Mesendoderm (in vitro differentiated cells): ENCODE results near the gene SCN8A.
"Not testable (repeated sequence)": the region's sequence is repeated elsewhere in the genome, so short reads cannot be mapped to it uniquely, and the experiment has no call there.

Experiments used
- DNase-seq: peaks from one replicate; pipeline ENCODE4 v3.0.0; 2013
- H2AK5ac ChIP-seq: 2 replicates; pipeline ENCODE4 v1.6.1; 2013; ENCODE audit warnings: low read length, inconsistent platforms
- H2BK120ac ChIP-seq: 2 replicates; pipeline ENCODE4 v1.6.1; 2013; ENCODE audit warnings: low read depth, mild to moderate bottlenecking, low read length, moderate library complexity, mixed read lengths
- H2BK15ac ChIP-seq: replicated peaks from 2 replicates; pipeline ENCODE4 v1.6.1; 2013; ENCODE audit warnings: low read depth, mild to moderate bottlenecking, moderate library complexity
- H2BK5ac ChIP-seq: 2 replicates; pipeline ENCODE4 v1.6.1; 2013; ENCODE audit warnings: low read length, inconsistent platforms
- H3K18ac ChIP-seq: 2 replicates; pipeline ENCODE4 v1.6.1; 2013; ENCODE audit warnings: mild to moderate bottlenecking, low read length, mixed read lengths
- H3K23ac ChIP-seq: one replicate; pipeline ENCODE4 v1.6.1; 2013; ENCODE audit warnings: low read length
- H3K27ac ChIP-seq: 2 replicates; pipeline ENCODE4 v1.5.1; 2013; ENCODE audit warnings: low read depth, mild to moderate bottlenecking, inconsistent platforms, low read length, moderate library complexity
- H3K27me3 ChIP-seq: 2 replicates; pipeline ENCODE4 v1.6.1; 2013; ENCODE audit warnings: low read length, control low read depth, mild to moderate bottlenecking, inconsistent platforms; ENCODE audit not compliant: insufficient read depth, poor library complexity
- H3K36me3 ChIP-seq: 2 replicates; pipeline ENCODE4 v1.6.1; 2013; ENCODE audit warnings: low read length, inconsistent platforms; ENCODE audit not compliant: control insufficient read depth, insufficient read depth
- H3K4ac ChIP-seq: one replicate; pipeline ENCODE4 v1.6.1; 2013; ENCODE audit warnings: low read depth, mild to moderate bottlenecking, low read length, moderate library complexity
- H3K4me1 ChIP-seq: 2 replicates; pipeline ENCODE4 v1.6.1; 2013; ENCODE audit warnings: low read depth, low read length, inconsistent platforms; ENCODE audit not compliant: control insufficient read depth
- H3K4me2 ChIP-seq: 2 replicates; pipeline ENCODE4 v1.6.1; 2013; ENCODE audit warnings: low read length
- H3K4me3 ChIP-seq: 2 replicates; pipeline ENCODE4 v1.5.1; 2013; ENCODE audit warnings: mild to moderate bottlenecking, low read length
- H3K56ac ChIP-seq: one replicate; pipeline ENCODE4 v1.6.1; 2013; ENCODE audit warnings: low read length
- H3K79me1 ChIP-seq: 2 replicates; pipeline ENCODE4 v1.6.1; 2013; ENCODE audit warnings: low read length, inconsistent platforms
- H3K79me2 ChIP-seq: 2 replicates; pipeline ENCODE4 v1.6.1; 2013; ENCODE audit warnings: mild to moderate bottlenecking, low read length; ENCODE audit not compliant: control insufficient read depth, insufficient read depth
- H3K9ac ChIP-seq: 2 replicates; pipeline ENCODE4 v1.6.1; 2013; ENCODE audit warnings: low read length, inconsistent platforms
- H4K5ac ChIP-seq: one replicate; pipeline ENCODE4 v1.6.1; 2013; ENCODE audit warnings: low read length
- H4K8ac ChIP-seq: one replicate; pipeline ENCODE4 v1.6.1; 2013; ENCODE audit warnings: low read depth, mild to moderate bottlenecking, control low read depth, low read length, moderate library complexity
- WGBS: extraction: QIAGEN DNeasy Blood & Tissue Kit; methylation state at CpG from one replicate; pipeline ENCODE4 v1.1.7; 2013; ENCODE audit warnings: low lambda C conversion rate, missing lambda C conversion rate; ENCODE audit not compliant: insufficient coverage; ENCODE audit errors: extremely low coverage; 5-methylcytosine and 5-hydroxymethylcytosine counted together

Gene SCN8A

DNA sequence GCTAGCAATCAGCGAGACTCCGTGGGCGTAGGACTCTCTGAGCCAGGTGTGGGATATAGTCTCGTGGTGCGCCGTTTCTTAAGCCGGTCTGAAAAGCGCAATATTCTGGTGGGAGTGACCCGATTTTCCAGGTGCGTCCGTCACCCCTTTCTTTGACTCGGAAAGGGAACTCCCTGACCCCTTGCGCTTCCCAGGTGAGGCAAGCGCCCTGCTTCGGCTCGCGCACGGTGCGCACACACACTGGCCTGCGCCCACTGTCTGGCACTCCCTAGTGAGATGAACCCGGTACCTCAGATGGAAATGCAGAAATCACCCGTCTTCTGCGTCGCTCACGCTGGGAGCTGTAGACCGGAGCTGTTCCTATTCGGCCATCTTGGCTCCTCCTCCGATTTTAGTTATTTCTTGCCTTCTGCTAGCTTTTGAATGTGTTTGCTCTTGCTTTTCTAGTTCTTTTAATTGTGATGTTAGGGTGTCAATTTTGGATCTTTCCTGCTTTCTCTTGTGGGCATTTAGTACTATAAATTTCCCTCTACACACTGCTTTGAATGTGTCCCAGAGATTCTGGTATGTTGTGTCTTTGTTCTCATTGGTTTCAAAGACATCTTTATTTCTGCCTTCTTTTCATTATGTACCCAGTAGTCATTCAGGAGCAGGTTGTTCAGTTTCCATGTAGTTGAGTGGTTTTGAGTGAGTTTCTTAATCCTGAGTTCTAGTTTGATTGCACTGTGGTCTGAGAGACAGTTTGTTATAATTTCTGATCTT, 22.6 kb upstream of the SCN8A start:
- H3K4me2 ChIP-seq, H3K4ac ChIP-seq, H3K23ac ChIP-seq, H3K4me1 ChIP-seq, H2AK5ac ChIP-seq, H3K79me1 ChIP-seq, H3K27ac ChIP-seq, H3K27me3 ChIP-seq, H2BK15ac ChIP-seq, H3K9ac ChIP-seq, H4K8ac ChIP-seq, H3K56ac ChIP-seq, H3K4me3 ChIP-seq, H4K5ac ChIP-seq, DNase-seq, H2BK5ac ChIP-seq, H3K36me3 ChIP-seq, H2BK120ac ChIP-seq, H3K18ac ChIP-seq, H3K79me2 ChIP-seq: not testable (repeated sequence)
- no CpG with 5 or more reads among the region's 28 CpGs for WGBS

DNA sequence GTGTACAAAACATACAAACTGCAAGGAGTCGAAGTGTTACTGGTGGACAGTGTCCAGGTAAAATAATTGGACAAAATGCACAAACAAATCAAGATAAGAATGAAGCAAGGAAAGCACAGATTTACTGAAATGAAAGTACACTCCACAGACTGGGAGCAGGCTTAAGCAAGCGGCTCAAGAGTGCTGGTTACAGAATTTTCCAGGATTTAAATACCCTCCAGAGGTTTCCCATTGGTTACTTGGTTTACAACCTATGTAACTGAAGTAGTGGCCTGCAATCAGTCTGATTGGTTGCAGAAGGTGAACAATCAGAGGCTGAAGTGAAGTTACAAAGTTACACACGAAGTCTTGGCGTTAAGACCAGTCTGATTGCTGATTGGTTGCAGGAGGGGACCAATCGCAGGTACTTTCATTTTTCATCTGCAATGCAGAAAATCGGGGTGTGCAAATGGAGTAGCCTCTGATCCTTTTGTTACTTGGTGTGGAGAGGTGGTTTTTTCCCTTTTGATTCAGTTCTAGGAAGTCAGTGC, 11.6 kb upstream of the SCN8A start:
- Histone ChIP-seq H3K23ac (no peak overlapping the region), H2BK15ac (no peak overlapping the region)
- no CpG with 5 or more reads among the region's 6 CpGs for WGBS

DNA sequence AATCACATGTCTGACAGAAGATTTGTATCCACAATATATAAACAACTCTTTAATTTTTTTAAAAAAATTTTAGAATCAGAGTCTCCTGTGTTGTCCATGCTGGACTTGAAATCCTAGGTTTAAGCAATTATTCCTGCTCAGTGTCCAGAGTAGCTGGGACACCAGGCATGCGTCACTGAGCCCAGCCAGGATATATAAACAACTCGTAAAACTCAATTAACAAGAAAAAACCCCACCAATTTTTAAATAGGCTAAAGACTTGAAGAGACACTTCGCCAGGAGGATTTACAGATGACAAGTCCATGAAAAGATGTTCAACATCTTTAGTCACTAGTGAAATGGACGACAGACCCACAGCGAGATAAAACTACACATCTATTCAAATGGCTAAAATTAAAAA, 2.0 kb upstream of the SCN8A start:
- no peak overlapping the region for H3K23ac ChIP-seq
- no peak overlapping the region for H2BK120ac ChIP-seq
- no peaks in the 10 kb centered on the region for H3K36me3 ChIP-seq
- no peaks in the 10 kb centered on the region for H3K4me1 ChIP-seq
- H3K27ac ChIP-seq, result no peak overlapping the region
- H2BK5ac ChIP-seq, result no peak overlapping the region
- no peak overlapping the region for H4K8ac ChIP-seq
- no CpG with 5 or more reads among the region's 5 CpGs for WGBS
- no peak overlapping the region for H4K5ac ChIP-seq
- no peak overlapping the region for H2BK15ac ChIP-seq
- H3K79me2 ChIP-seq, result peaks cover 2% of the 10 kb centered on the region
- no peaks in the 10 kb centered on the region for H3K27me3 ChIP-seq
- H2AK5ac ChIP-seq, result no peak overlapping the region
- no peak for DNase-seq
- peaks cover 4% of the 10 kb centered on the region for H3K79me1 ChIP-seq
- no peak overlapping the region for H3K18ac ChIP-seq
- no peak overlapping the region for H3K56ac ChIP-seq
- no peak overlapping the region for H3K4me3 ChIP-seq
- H3K4me2 ChIP-seq, result no peak overlapping the region
- no peak overlapping the region for H3K9ac ChIP-seq
- H3K4ac ChIP-seq, result no peak overlapping the region

More for the DNA sequence above, 11.6 kb upstream of the SCN8A start:
- no peak overlapping the region for H4K8ac ChIP-seq
- no peak overlapping the region for H2AK5ac ChIP-seq
- H3K27me3 ChIP-seq, result no peaks in the 10 kb centered on the region
- H3K4me2 ChIP-seq, result no peak overlapping the region
- no peak overlapping the region for H2BK5ac ChIP-seq
- no peak overlapping the region for H2BK120ac ChIP-seq
- H3K56ac ChIP-seq, result no peak overlapping the region
- H3K4me1 ChIP-seq, result no peaks in the 10 kb centered on the region
- no peak overlapping the region for H4K5ac ChIP-seq
- no peak for DNase-seq
- H3K27ac ChIP-seq, result no peak overlapping the region
- H3K4me3 ChIP-seq, result no peak overlapping the region
- no peak overlapping the region for H3K18ac ChIP-seq
- H3K79me2 ChIP-seq, result no peaks in the 10 kb centered on the region
- H3K9ac ChIP-seq, result no peak overlapping the region
- no peak overlapping the region for H3K4ac ChIP-seq
- no peaks in the 10 kb centered on the region for H3K36me3 ChIP-seq
- no peaks in the 10 kb centered on the region for H3K79me1 ChIP-seq

- no peak overlapping the region for H3K27ac ChIP-seq
- peaks cover 4% of the 10 kb centered on the region for H3K79me1 ChIP-seq
- no peak for DNase-seq
- no peaks in the 10 kb centered on the region for H3K27me3 ChIP-seq
- peaks cover 2% of the 10 kb centered on the region for H3K79me2 ChIP-seq
- no peak overlapping the region for H2BK5ac ChIP-seq
- H3K18ac ChIP-seq, result no peak overlapping the region
- no CpG with 5 or more reads among the region's 13 CpGs for WGBS
- H4K8ac ChIP-seq, result no peak overlapping the region
- H3K56ac ChIP-seq, result no peak overlapping the region
- H3K9ac ChIP-seq, result no peak overlapping the region
- no peaks in the 10 kb centered on the region for H3K4me1 ChIP-seq
- H2AK5ac ChIP-seq, result no peak overlapping the region
- H3K4ac ChIP-seq, result no peak overlapping the region
- H4K5ac ChIP-seq, result no peak overlapping the region
- H3K23ac ChIP-seq, result no peak overlapping the region
- no peaks in the 10 kb centered on the region for H3K36me3 ChIP-seq
- no peak overlapping the region for H3K4me3 ChIP-seq
- no peak overlapping the region for H2BK15ac ChIP-seq
- no peak overlapping the region for H2BK120ac ChIP-seq
- no peak overlapping the region for H3K4me2 ChIP-seq
These were observed 1.4 kb upstream of the SCN8A start for GRCh38 chr12:51589557-51590176.

- Histone ChIP-seq H3K4me2 (peak overlapping the region; percentile 48), H3K4me3 (peak overlapping the region; percentile 3), H3K27me3 (no peaks in the 10 kb centered on the region), H3K36me3 (no peaks in the 10 kb centered on the region), H3K79me2 (peaks cover 2% of the 10 kb centered on the region), H3K23ac (no peak overlapping the region), H3K9ac (peak overlapping the region; percentile 68), H3K27ac (no peak overlapping the region), H2BK5ac (no peak overlapping the region), H3K4ac (no peak overlapping the region), H2BK15ac (no peak overlapping the region), H3K79me1 (peaks cover 4% of the 10 kb centered on the region), H2AK5ac (no peak overlapping the region), H4K8ac (peak overlapping the region; percentile 81), H4K5ac (no peak overlapping the region), H3K18ac (peak overlapping the region; percentile 83), H2BK120ac (peak overlapping the region; percentile 39), H3K4me1 (no peaks in the 10 kb centered on the region), H3K56ac (peak overlapping the region; percentile 72)
- peak; percentile 90 for DNase-seq
- no CpG with 5 or more reads among the region's 67 CpGs for WGBS
These were observed 552 bp upstream of the SCN8A start for GRCh38 chr12:51590347-51591015.
